Smooth muscle cell of the umbilical artery (primary cell): ENCODE measurements around the gene FCHO2. TPM values are rescaled to one million over a fixed set of nuclear protein-coding genes. Genes with fewer than 3 reads are reported as not detected.

ENCODE experiments used
- total RNA-seq: library from RNA; depleted of rRNA; stranded (reverse); fragments of >200 nt; gene quantifications from 2 replicates; pipeline ENCODE4 v1.2.3, GENCODE V29; 2014

Gene FCHO2, protein sequence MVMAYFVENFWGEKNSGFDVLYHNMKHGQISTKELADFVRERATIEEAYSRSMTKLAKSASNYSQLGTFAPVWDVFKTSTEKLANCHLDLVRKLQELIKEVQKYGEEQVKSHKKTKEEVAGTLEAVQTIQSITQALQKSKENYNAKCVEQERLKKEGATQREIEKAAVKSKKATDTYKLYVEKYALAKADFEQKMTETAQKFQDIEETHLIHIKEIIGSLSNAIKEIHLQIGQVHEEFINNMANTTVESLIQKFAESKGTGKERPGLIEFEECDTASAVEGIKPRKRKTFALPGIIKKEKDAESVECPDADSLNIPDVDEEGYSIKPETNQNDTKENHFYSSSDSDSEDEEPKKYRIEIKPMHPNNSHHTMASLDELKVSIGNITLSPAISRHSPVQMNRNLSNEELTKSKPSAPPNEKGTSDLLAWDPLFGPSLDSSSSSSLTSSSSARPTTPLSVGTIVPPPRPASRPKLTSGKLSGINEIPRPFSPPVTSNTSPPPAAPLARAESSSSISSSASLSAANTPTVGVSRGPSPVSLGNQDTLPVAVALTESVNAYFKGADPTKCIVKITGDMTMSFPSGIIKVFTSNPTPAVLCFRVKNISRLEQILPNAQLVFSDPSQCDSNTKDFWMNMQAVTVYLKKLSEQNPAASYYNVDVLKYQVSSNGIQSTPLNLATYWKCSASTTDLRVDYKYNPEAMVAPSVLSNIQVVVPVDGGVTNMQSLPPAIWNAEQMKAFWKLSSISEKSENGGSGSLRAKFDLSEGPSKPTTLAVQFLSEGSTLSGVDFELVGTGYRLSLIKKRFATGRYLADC
- total RNA-seq, result 8.0 and 11.7 TPM in 2 replicates

DNA sequence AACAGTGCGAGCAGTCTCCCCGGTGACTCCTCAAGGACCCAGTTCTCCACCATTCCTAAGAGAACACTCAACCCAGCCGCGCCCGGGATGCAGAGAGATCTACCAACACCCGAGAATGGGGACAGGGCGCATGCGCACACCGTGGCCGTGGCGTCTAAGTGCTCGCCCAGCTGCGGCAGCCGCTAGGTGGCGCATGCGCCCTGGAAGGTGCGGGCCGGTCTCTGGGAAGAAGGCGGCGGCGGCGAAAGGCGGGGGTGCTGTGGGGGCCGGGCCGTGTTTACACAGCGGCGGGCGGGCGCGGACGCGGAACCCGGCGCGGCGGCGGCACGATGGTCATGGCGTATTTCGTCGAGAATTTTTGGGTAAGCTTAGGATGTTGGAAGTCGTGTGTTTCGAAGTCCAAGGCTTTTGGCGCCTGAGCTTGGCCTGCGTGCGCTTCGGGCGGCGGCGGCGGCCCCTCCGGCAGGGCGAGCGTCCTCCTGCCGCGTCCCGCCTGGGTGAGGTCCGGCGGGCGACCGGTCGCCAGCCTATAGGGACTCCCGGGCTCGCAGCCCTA lies at the start of gene FCHO2:
Gene FCHO2, plus strand, starts transcription at position 274 of the 556 bp plus-strand sequence. Its CDS starts 56 bp downstream, at position 330.

DNA sequence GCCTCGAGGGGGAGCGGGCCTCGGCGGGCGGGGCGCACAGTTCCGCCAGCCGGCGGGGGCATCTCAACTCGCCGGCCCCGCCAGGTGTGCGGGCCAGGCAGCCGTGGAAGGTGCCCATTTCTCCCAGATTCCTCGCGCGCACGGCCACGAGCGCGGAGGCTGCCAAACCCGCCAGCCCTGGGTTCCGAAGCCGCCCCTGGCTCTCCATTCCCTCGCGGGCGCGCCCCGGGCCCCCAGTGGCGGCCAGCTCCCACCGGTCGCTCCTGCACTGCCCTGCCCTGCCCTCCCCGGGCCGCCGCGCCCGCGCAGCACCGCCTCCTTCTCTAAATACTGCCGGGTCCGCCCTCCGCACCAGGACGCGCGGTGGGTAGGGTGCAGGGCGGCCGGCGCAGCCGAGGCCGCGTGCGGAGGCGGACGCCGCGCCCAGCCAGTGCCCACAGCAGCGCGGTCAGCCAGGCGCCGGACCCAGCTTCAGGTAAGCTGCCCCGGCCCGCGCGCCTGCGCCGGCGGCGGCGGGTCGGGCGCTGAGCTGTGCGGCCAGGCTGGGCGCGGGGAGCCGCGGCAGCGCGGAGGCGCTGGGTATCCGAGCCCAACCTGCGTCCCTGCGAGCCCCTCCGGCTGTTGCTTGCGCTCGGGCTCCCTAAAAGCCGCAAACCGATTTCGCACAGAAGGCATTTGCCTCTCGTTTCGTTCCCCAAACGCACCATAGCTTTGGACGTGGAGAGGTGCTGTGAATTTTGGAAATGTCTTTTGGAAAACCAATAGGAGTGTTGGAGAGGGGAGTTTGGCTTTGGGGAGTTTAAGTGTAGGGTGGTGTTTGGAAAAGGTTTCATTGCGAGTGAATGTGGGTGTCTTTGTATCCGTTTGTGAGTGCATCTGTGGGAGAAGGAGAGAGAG lies 164.6 kb downstream of the FCHO2 start, which contains the start of gene TMEM171:
Gene TMEM171, plus strand, starts transcription at position 354 of the 897 bp plus-strand sequence. CDS start 2,799 bp downstream, outside the sequence.

Other genes with a start within 250 kb of the FCHO2 start
- gene TNPO1, start 139.4 kb upstream of the FCHO2 start, total RNA-seq, result 479 and 519 TPM in 2 replicates
- gene TMEM171, start 164.5 kb downstream of the FCHO2 start, total RNA-seq, result 1.8 and 4.7 TPM in 2 replicates
- gene TMEM174, start 217.2 kb downstream of the FCHO2 start, total RNA-seq, result not detected in 2 replicates